ENCODE data around the gene NPFF. TPM values are rescaled to one million over a fixed set of nuclear protein-coding genes. Genes with fewer than 3 reads are reported as not detected.

Gene NPFF
- total and polyA plus RNA-seq, 4 donors = 0.45 TPM; not detected in 3

DNA sequence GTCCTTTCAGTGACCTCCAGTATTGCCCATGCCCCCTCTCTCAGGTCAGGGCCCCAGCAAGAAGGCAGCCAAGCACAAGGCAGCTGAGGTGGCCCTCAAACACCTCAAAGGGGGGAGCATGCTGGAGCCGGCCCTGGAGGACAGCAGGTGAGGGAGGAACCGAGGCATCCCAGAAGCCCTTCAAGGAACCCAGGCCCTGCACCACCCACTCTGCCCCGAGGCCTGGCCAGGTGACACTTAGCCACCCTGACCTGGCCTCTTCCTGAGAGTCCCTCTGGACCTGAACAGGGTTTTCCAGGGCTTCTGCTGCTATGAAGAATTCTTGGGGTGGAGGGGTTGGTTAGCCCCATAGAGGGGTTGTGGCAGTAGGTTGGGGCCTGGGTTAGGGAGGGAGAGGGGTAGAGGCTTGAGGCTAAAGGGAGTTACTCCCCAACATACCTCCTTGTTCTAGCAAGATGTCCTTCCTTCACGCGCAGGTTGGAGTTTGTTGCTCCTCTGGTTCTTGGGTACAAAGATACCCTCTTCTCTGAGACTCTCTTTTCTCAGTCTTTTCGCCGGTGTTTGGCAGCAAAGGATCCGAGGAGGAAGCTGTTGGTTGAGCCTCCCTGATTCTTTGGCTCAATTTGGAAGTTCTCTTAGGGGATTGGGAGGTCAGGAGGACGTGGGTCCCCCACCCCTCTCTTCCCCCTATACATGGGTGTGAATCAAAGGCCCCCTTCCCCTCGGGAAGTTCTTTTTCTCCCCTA, 4.1 kb downstream of the NPFF start:
- H3K4me1 ChIP-seq (ENCODE audit: control insufficient read depth in 5 of 5, insufficient read depth in 5 of 5, low read length in 5 of 5) = peaks cover 5 to 40% (median 15%) of the 10 kb centered on the region in 5 donors
- DNase-seq = no peak
- 71 to 87% methylated on average over 10 of the region's 10 CpGs for WGBS, 2 donors
- no peak overlapping the region for H3K4me3 ChIP-seq
- peak overlapping the region; percentile 0 to 34 for H3K9ac ChIP-seq (ENCODE audit: insufficient read depth in 1 of 2, low read length in 2 of 2)
- TF ChIP-seq, protein P1, sequence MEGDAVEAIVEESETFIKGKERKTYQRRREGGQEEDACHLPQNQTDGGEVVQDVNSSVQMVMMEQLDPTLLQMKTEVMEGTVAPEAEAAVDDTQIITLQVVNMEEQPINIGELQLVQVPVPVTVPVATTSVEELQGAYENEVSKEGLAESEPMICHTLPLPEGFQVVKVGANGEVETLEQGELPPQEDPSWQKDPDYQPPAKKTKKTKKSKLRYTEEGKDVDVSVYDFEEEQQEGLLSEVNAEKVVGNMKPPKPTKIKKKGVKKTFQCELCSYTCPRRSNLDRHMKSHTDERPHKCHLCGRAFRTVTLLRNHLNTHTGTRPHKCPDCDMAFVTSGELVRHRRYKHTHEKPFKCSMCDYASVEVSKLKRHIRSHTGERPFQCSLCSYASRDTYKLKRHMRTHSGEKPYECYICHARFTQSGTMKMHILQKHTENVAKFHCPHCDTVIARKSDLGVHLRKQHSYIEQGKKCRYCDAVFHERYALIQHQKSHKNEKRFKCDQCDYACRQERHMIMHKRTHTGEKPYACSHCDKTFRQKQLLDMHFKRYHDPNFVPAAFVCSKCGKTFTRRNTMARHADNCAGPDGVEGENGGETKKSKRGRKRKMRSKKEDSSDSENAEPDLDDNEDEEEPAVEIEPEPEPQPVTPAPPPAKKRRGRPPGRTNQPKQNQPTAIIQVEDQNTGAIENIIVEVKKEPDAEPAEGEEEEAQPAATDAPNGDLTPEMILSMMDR (IDR thresholded peaks at IDR 0.05; ENCODE audit: control extremely low read depth, extremely low read depth) = no peak
- no peaks in the 10 kb centered on the region for H3K27me3 ChIP-seq (ENCODE audit: control insufficient read depth in 3 of 3, insufficient read depth in 3 of 3, low read length in 2 of 3)
- ATAC-seq (ENCODE audit: insufficient read depth, low FRiP score) = no peak
- peaks cover 0 to 27% (median 13%) of the 10 kb centered on the region in 4 donors for H3K36me3 ChIP-seq (ENCODE audit: control insufficient read depth in 4 of 4, insufficient read depth in 4 of 4, low read length in 4 of 4)
- no peaks in the 10 kb centered on the region for H3K9me3 ChIP-seq (ENCODE audit: control insufficient read depth in 4 of 4, insufficient read depth in 3 of 4, low read length in 3 of 4)
- peak overlapping the region in 1 of 2 donors; percentile 72 for H3K27ac ChIP-seq (ENCODE audit: low read depth in 1 of 2, low read length in 1 of 2)

DNA sequence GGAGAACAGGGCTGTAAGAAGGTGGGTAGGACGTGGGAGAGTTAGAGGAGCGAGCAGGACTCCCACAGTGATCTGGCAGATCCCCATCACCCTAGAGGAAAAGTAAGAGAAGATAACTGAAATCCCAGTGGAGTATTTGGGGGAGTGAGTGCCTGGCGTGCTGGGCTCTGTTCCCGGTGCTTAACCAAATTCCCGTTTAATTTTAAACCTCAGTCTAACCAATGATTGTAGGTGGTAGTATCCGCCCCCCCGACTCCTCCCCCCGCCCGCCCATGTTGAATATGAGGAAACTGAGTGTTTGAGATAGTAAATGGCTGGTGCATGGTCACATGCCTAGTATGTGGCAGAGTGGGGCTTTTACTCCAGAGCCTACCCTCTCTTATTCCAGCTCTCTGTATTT, 5.0 kb downstream of the NPFF start:
- Histone ChIP-seq H3K27me3 (ENCODE audit: control insufficient read depth in 3 of 3, insufficient read depth in 3 of 3, low read length in 2 of 3) (no peaks in the 10 kb centered on the region), H3K4me3 (no peak overlapping the region), H3K9ac (ENCODE audit: insufficient read depth in 1 of 2, low read length in 2 of 2) (peak overlapping the region in 1 of 2 donors; percentile 75), H3K27ac (ENCODE audit: low read depth in 1 of 2, low read length in 1 of 2) (peak overlapping the region; percentile 56 to 99), H3K4me1 (ENCODE audit: control insufficient read depth in 5 of 5, insufficient read depth in 5 of 5, low read length in 5 of 5) (peaks cover 5 to 40% (median 15%) of the 10 kb centered on the region in 5 donors), H3K9me3 (ENCODE audit: control insufficient read depth in 4 of 4, insufficient read depth in 3 of 4, low read length in 3 of 4) (no peaks in the 10 kb centered on the region), H3K36me3 (ENCODE audit: control insufficient read depth in 4 of 4, insufficient read depth in 4 of 4, low read length in 4 of 4) (peaks cover 0 to 29% (median 13%) of the 10 kb centered on the region in 4 donors)
- DNase-seq (peak in 1 of 3 donors; percentile 40), ATAC-seq (ENCODE audit: insufficient read depth, low FRiP score) (no peak)
- TF ChIP-seq, protein P1 (IDR thresholded peaks at IDR 0.05; ENCODE audit: control extremely low read depth, extremely low read depth) = no peak
- 54 to 65% methylated on average over 9 of the region's 9 CpGs for WGBS, 2 donors

DNA sequence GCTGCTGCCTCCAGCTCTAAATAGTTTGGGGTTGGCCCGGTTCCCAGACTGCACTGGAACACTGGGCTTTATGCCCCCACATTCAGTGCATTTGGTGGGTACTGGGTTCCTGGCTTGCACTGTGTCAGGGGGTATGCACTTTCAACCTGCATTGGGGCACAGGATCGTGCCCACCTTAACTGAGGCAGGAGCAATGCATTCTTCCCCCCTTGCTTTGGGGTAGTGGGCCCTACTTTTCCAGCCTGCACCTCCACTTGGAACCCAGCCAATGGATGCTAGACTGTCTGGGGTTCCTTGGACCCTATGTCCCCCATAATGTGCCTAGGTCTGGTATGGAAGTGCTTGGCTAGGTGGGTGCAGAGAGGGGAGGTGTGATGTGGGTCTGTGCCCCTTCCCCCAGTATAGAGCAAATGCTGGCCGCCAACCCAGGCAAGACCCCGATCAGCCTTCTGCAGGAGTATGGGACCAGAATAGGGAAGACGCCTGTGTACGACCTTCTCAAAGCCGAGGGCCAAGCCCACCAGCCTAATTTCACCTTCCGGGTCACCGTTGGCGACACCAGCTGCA, 5.6 kb downstream of the NPFF start:
- H3K4me3 ChIP-seq = peak overlapping the region; percentile 33
- DNase-seq (no peak), ATAC-seq (ENCODE audit: insufficient read depth, low FRiP score) (no peak)
- WGBS, 2 donors = 59 to 67% methylated on average over 10 of the region's 10 CpGs
- H3K27ac ChIP-seq (ENCODE audit: low read depth in 1 of 2, low read length in 1 of 2) = peak overlapping the region; percentile 56 to 99
- peak overlapping the region in 1 of 2 donors; percentile 75 for H3K9ac ChIP-seq (ENCODE audit: insufficient read depth in 1 of 2, low read length in 2 of 2)
- no peaks in the 10 kb centered on the region for H3K27me3 ChIP-seq (ENCODE audit: control insufficient read depth in 3 of 3, insufficient read depth in 3 of 3, low read length in 2 of 3)
- H3K9me3 ChIP-seq (ENCODE audit: control insufficient read depth in 4 of 4, insufficient read depth in 3 of 4, low read length in 3 of 4) = no peaks in the 10 kb centered on the region
- H3K4me1 ChIP-seq (ENCODE audit: control insufficient read depth in 5 of 5, insufficient read depth in 5 of 5, low read length in 5 of 5) = peaks cover 5 to 43% (median 15%) of the 10 kb centered on the region in 5 donors
- peaks cover 0 to 23% (median 8%) of the 10 kb centered on the region in 4 donors for H3K36me3 ChIP-seq (ENCODE audit: control insufficient read depth in 4 of 4, insufficient read depth in 4 of 4, low read length in 4 of 4)
- TF ChIP-seq, protein P1 (IDR thresholded peaks at IDR 0.05; ENCODE audit: control extremely low read depth, extremely low read depth) = no peak
